IMR-90 (cell line): ENCODE results near the gene BAD. TPM values are rescaled to one million over a fixed set of nuclear protein-coding genes. Genes with fewer than 3 reads are reported as not detected.

Experiments
- ATAC-seq: fragments of 200-7000 bp; cut with Tn5 transposase; 2 replicates; pipeline ENCODE4 v1.9.1; 2020; ENCODE audit warnings: low read depth, mild to moderate bottlenecking, moderate library complexity
- BruUV-seq: library from RNA; stranded (reverse); fragments of 400-500 nt; replicated peaks from 2 replicates; lab custom pipeline; 2021; lab: Mats Ljungman, UMichigan
- CTCF ChIA-PET: fragments of 300-600 bp; formaldehyde crosslinking; extraction: SDS; loops from one replicate; lab custom pipeline; 2021; ENCODE audit warnings: antibody characterized with exemption; lab: Yijun Ruan, JAX
- POLR2A ChIA-PET: fragments of 300-600 bp; sonication (Branson Sonifier 250); formaldehyde crosslinking; loops from one replicate; lab custom pipeline; 2022; ENCODE audit warnings: antibody characterized with exemption; ENCODE audit not compliant: unreplicated experiment; lab: Charles Lee
- DNase-seq: peaks from one replicate; pipeline ENCODE4 v3.0.0; 2013
- H2AFZ ChIP-seq: replicated peaks from 2 replicates; pipeline ENCODE3; 2013; ENCODE audit warnings: low read length, mild to moderate bottlenecking; ENCODE audit not compliant: poor library complexity
- H2AK5ac ChIP-seq: 2 replicates; pipeline ENCODE4 v1.6.1; 2013; ENCODE audit warnings: low read depth, low read length, inconsistent platforms
- H2AK9ac ChIP-seq: replicated peaks from 2 replicates; pipeline ENCODE3; 2013; ENCODE audit warnings: mild to moderate bottlenecking, low read depth, low read length, moderate library complexity; ENCODE audit not compliant: poor library complexity
- H2BK120ac ChIP-seq: 2 replicates; pipeline ENCODE4 v1.6.1; 2013; ENCODE audit warnings: low read depth, low read length, inconsistent platforms
- H2BK15ac ChIP-seq: 3 replicates; pipeline ENCODE4 v1.6.1; 2013; ENCODE audit warnings: low read depth, low read length, inconsistent platforms
- H2BK20ac ChIP-seq: 2 replicates; pipeline ENCODE4 v1.6.1; 2013; ENCODE audit warnings: low read depth, mild to moderate bottlenecking, inconsistent platforms, low read length, moderate library complexity
- H2BK5ac ChIP-seq: 2 replicates; pipeline ENCODE4 v1.6.1; 2013; ENCODE audit warnings: mild to moderate bottlenecking, low read depth, low read length, inconsistent platforms; ENCODE audit not compliant: poor library complexity, severe bottlenecking
- H3K14ac ChIP-seq: replicated peaks from 2 replicates; pipeline ENCODE4 v1.6.1; 2013; ENCODE audit warnings: low read depth, low read length, inconsistent platforms
- H3K18ac ChIP-seq: 2 replicates; pipeline ENCODE4 v1.6.1; 2013; ENCODE audit warnings: low read depth, low read length, control low read depth
- H3K23ac ChIP-seq: 2 replicates; pipeline ENCODE4 v1.6.1; 2013; ENCODE audit warnings: low read depth, low read length, inconsistent platforms
- H3K27ac ChIP-seq: 2 replicates; pipeline ENCODE4 v1.5.1; 2013; ENCODE audit warnings: mild to moderate bottlenecking, control low read depth, low read length; ENCODE audit not compliant: insufficient read depth
- H3K27me3 ChIP-seq: 2 replicates; pipeline ENCODE4 v1.6.1; 2013; ENCODE audit warnings: low read length; ENCODE audit not compliant: control insufficient read depth, insufficient read depth
- H3K36me3 ChIP-seq: 2 replicates; pipeline ENCODE4 v1.6.1; 2013; ENCODE audit warnings: low read length, mixed read lengths; ENCODE audit not compliant: control insufficient read depth, insufficient read depth
- H3K4ac ChIP-seq: 2 replicates; pipeline ENCODE4 v1.6.1; 2013; ENCODE audit warnings: low read depth, low read length, inconsistent platforms
- H3K4me1 ChIP-seq: 2 replicates; pipeline ENCODE4 v1.6.1; 2013; ENCODE audit warnings: low read length, mixed read lengths; ENCODE audit not compliant: control insufficient read depth, insufficient read depth
- H3K4me2 ChIP-seq: 2 replicates; pipeline ENCODE4 v1.6.1; 2013; ENCODE audit warnings: low read depth, mild to moderate bottlenecking, control low read depth, low read length, moderate library complexity
- H3K4me3 ChIP-seq: 2 replicates; pipeline ENCODE4 v1.5.1; 2013; ENCODE audit warnings: low read depth, mild to moderate bottlenecking, control low read depth, low read length, moderate library complexity; ENCODE audit not compliant: insufficient read depth
- H3K56ac ChIP-seq: 2 replicates; pipeline ENCODE4 v1.6.1; 2013; ENCODE audit warnings: low read length, inconsistent platforms; ENCODE audit not compliant: insufficient read depth; ENCODE audit errors: extremely low read depth
- H3K79me1 ChIP-seq, 2 experiments: 2 replicates each; pipeline ENCODE4 v1.6.1; 2013; ENCODE audit warnings: low read length in 2 of 2, inconsistent platforms in 1 of 2, low read depth in 1 of 2
- H3K9ac ChIP-seq: 2 replicates; pipeline ENCODE4 v1.6.1; 2013; ENCODE audit warnings: low read depth, low read length, control low read depth
- H3K9me1 ChIP-seq: 2 replicates; pipeline ENCODE4 v1.6.1; 2013; ENCODE audit warnings: low read length, inconsistent platforms; ENCODE audit not compliant: insufficient read depth
- H3K9me3 ChIP-seq: 2 replicates; pipeline ENCODE4 v1.6.1; 2013; ENCODE audit warnings: low read length; ENCODE audit not compliant: control insufficient read depth, insufficient read depth
- H4K20me1 ChIP-seq: 2 replicates; pipeline ENCODE4 v1.6.1; 2013; ENCODE audit warnings: low read length, inconsistent platforms; ENCODE audit not compliant: insufficient read depth
- H4K5ac ChIP-seq: 2 replicates; pipeline ENCODE4 v1.6.1; 2013; ENCODE audit warnings: mild to moderate bottlenecking, low read depth, low read length, control low read depth
- H4K8ac ChIP-seq, 2 experiments: 2 replicates each; pipeline ENCODE4 v1.6.1; 2013; ENCODE audit warnings: low read depth in 2 of 2, low read length in 2 of 2, control low read depth in 1 of 2, inconsistent platforms in 1 of 2
- H4K91ac ChIP-seq: 2 replicates; pipeline ENCODE4 v1.6.1; 2013; ENCODE audit warnings: low read depth, low read length, inconsistent platforms; ENCODE audit not compliant: insufficient read depth
- BHLHE40 ChIP-seq: fragments of 150-350 bp; IDR thresholded peaks from 2 replicates; pipeline ENCODE4 v1.6.1; 2016; ENCODE audit warnings: mild to moderate bottlenecking, low read depth, low read length
- CEBPB ChIP-seq: IDR thresholded peaks from 2 replicates; pipeline ENCODE4 v1.6.1; 2012; ENCODE audit warnings: low read depth, low read length, improper control_type of control experiment
- CHD1 ChIP-seq: IDR thresholded peaks from 2 replicates; pipeline ENCODE4 v1.6.1; 2012; ENCODE audit warnings: low read depth, low read length, improper control_type of control experiment
- FOS ChIP-seq: fragments of 150-350 bp; IDR thresholded peaks from 2 replicates; pipeline ENCODE4 v1.6.1; 2016; ENCODE audit warnings: low read depth, low read length
- MAFK ChIP-seq: IDR thresholded peaks from 2 replicates; pipeline ENCODE4 v1.6.1; 2012; ENCODE audit warnings: low read depth, low read length, improper control_type of control experiment
- MAZ ChIP-seq: IDR thresholded peaks from 2 replicates; pipeline ENCODE4 v1.6.1; 2012; ENCODE audit warnings: low read depth, mild to moderate bottlenecking, low read length, improper control_type of control experiment, moderate library complexity, borderline replicate concordance
- MXI1 ChIP-seq: IDR thresholded peaks from 2 replicates; pipeline ENCODE4 v1.6.1; 2012; ENCODE audit warnings: low read depth, mild to moderate bottlenecking, low read length, moderate library complexity, borderline replicate concordance
- NFE2L2 ChIP-seq: fragments of 150-350 bp; IDR thresholded peaks from 2 replicates; pipeline ENCODE4 v1.6.1; 2016; ENCODE audit warnings: low read depth, mild to moderate bottlenecking, low read length
- POLR2A ChIP-seq: IDR thresholded peaks from 2 replicates; pipeline ENCODE4 v1.6.1; 2012; ENCODE audit warnings: mild to moderate bottlenecking, low read depth, low read length
- RAD21 ChIP-seq: IDR thresholded peaks from 2 replicates; pipeline ENCODE4 v1.6.1; 2012; ENCODE audit warnings: low read length, improper control_type of control experiment
- RCOR1 ChIP-seq: IDR thresholded peaks from 2 replicates; pipeline ENCODE4 v1.6.1; 2012; ENCODE audit warnings: mild to moderate bottlenecking, low read length, improper control_type of control experiment; ENCODE audit not compliant: insufficient replicate concordance
- RFX5 ChIP-seq: IDR thresholded peaks from 2 replicates; pipeline ENCODE4 v1.8.0; 2012; ENCODE audit warnings: low read depth, mild to moderate bottlenecking, low read length, moderate library complexity
- SMC3 ChIP-seq: fragments of 150-350 bp; IDR thresholded peaks from 2 replicates; pipeline ENCODE4 v1.6.1; 2016; ENCODE audit warnings: low read depth, mild to moderate bottlenecking, antibody characterized with exemption, low read length, moderate library complexity
- WGBS, 2 experiments: methylation state at CpG; one replicate each; pipeline versions ENCODE4 v1.1.5 to v1.1.7; 2013; ENCODE audit warnings: missing lambda C conversion rate in 2 of 2; ENCODE audit not compliant: insufficient read length in 1 of 2; ENCODE audit errors: extremely low coverage in 2 of 2; 5-methylcytosine and 5-hydroxymethylcytosine counted together
- dilution Hi-C: fragments of 300-500 bp; cut with HindIII; formaldehyde crosslinking; loops from one replicate; pipeline ENCODE4 v1.14.3; 2018; ENCODE audit warnings: low sequenced_read_pairs; ENCODE audit not compliant: unreplicated experiment
- in situ Hi-C: fragments of 300-500 bp; cut with MboI; formaldehyde crosslinking; loops from 3 replicates; pipeline ENCODE4 v1.14.3; 2019; ENCODE audit warnings: low sequenced_read_pairs, inconsistent platforms, mixed read lengths
- intact Hi-C: fragments of 100-400 bp; cut with micrococcal nuclease; formaldehyde crosslinking; loops from 2 replicates; pipeline ENCODE4 v1.10.0; 2022
- polyA plus RNA-seq, 3 experiments: library from polyadenylated mRNA; depleted of rRNA; stranded (reverse); fragments of >200 nt; gene quantifications; 2 replicates each; pipeline ENCODE4 v1.2.3, GENCODE V29; 2012; ENCODE audit warnings: low replicate concordance in 1 of 3
- total RNA-seq: library from RNA; depleted of rRNA; stranded (reverse); fragments of >200 nt; gene quantifications from 2 replicates; pipeline ENCODE4 v1.2.3, GENCODE V29; 2012
- TF ChIP-seq, protein P1 (sequence below): fragments of 150-350 bp; IDR thresholded peaks from 2 replicates; pipeline ENCODE4 v1.6.1; 2017; ENCODE audit warnings: mild to moderate bottlenecking, antibody characterized with exemption, low read length, low read depth
- TF ChIP-seq, protein P2 (sequence below): conservative IDR thresholded peaks from 2 replicates; pipeline ENCODE4 v1.5.1; 2012; ENCODE audit warnings: mild to moderate bottlenecking, low read depth, low read length, improper control_type of control experiment
- TF ChIP-seq, protein P3 (sequence below): fragments of 150-350 bp; IDR thresholded peaks from 2 replicates; pipeline ENCODE4 v1.6.1; 2016; ENCODE audit warnings: low read depth, mild to moderate bottlenecking, low read length, moderate library complexity, borderline replicate concordance

The BAD gene
- total and polyA plus RNA-seq, 2 of the 4 experiments (the other 2 are of a cell fraction) = 30.3 to 68.0 TPM

DNA sequence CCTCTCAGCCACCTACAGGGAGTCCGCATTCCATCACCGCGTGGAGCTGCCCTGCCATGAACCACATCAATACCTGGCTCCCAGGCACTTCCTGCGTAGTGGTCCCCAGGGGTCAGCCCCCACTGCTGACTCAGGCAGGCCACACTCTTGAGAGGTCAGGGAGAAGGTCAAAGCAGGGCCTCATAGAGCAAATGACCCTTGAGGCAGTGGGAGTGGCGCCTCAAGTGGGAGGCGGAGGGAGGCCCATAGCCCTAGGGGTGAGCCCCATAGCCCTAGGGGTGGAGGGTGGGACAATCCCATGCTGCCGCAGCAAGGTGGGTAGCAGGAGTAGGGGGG lies 38.4 kb upstream of the BAD start:
- Histone ChIP-seq H2AFZ (no peak overlapping the region), H3K9me1 (peaks cover 14% of the 10 kb centered on the region), H3K4me3 (no peak overlapping the region), H3K9ac (no peak overlapping the region), H2BK20ac (no peak overlapping the region), H3K4me2 (no peak overlapping the region), H4K5ac (no peak overlapping the region), H4K20me1 (no peaks in the 10 kb centered on the region; the same call in 1 of the 2 replicates), H3K27me3 (no peaks in the 10 kb centered on the region; the same call in 1 of the 2 replicates), H2AK9ac (peak overlapping the region; percentile 23), H2AK5ac (no peak overlapping the region), H2BK5ac (peak overlapping the region; percentile 16), H3K79me1 (peaks cover 7 to 25% of the 10 kb centered on the region in 2 experiments), H2BK15ac (no peak overlapping the region), H2BK120ac (no peak overlapping the region), H3K4ac (no peak overlapping the region), H3K23ac (no peak overlapping the region), H3K14ac (no peak overlapping the region), H3K56ac (no peak overlapping the region), H3K27ac (no peak overlapping the region), H4K8ac (no peak overlapping the region), H3K9me3 (0 out of 2 replicates have a peak, but pooled peaks cover 2% of the 10 kb centered on the region), H3K4me1 (peaks cover 10% of the 10 kb centered on the region), H3K36me3 (peaks cover 22% of the 10 kb centered on the region), H3K18ac (no peak overlapping the region), H4K91ac (no peak overlapping the region)
- no peak for ATAC-seq
- intact Hi-C loops (no loop called here), dilution Hi-C loops (no loop called here), in situ Hi-C loops (no loop called here)
- ChIA-PET CTCF (interaction anchor here (1.5 kb wide), 1 partner anchor 9 kb away, joined by 4 read pairs; no protein-coding TSS in a partner anchor), POLR2A (no interaction called here)
- WGBS, 2 experiments = 100% methylated on average over 2 of the region's 7 CpGs; no CpG with 5 or more reads in 1 of the 2 experiments
- BruUV-seq = no TSS peak
- no peak for TF ChIP-seq RFX5
- TF ChIP-seq SMC3 = no peak
- no peak for TF ChIP-seq RCOR1
- TF ChIP-seq POLR2A = no peak
- TF ChIP-seq CHD1 = no peak
- TF ChIP-seq MXI1 = no peak
- TF ChIP-seq FOS = no peak
- TF ChIP-seq CEBPB = no peak
- TF ChIP-seq MAZ = no peak
- TF ChIP-seq, protein P1, sequence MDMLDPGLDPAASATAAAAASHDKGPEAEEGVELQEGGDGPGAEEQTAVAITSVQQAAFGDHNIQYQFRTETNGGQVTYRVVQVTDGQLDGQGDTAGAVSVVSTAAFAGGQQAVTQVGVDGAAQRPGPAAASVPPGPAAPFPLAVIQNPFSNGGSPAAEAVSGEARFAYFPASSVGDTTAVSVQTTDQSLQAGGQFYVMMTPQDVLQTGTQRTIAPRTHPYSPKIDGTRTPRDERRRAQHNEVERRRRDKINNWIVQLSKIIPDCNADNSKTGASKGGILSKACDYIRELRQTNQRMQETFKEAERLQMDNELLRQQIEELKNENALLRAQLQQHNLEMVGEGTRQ = no peak
- no peak for TF ChIP-seq BHLHE40
- TF ChIP-seq, protein P2, sequence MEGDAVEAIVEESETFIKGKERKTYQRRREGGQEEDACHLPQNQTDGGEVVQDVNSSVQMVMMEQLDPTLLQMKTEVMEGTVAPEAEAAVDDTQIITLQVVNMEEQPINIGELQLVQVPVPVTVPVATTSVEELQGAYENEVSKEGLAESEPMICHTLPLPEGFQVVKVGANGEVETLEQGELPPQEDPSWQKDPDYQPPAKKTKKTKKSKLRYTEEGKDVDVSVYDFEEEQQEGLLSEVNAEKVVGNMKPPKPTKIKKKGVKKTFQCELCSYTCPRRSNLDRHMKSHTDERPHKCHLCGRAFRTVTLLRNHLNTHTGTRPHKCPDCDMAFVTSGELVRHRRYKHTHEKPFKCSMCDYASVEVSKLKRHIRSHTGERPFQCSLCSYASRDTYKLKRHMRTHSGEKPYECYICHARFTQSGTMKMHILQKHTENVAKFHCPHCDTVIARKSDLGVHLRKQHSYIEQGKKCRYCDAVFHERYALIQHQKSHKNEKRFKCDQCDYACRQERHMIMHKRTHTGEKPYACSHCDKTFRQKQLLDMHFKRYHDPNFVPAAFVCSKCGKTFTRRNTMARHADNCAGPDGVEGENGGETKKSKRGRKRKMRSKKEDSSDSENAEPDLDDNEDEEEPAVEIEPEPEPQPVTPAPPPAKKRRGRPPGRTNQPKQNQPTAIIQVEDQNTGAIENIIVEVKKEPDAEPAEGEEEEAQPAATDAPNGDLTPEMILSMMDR = no peak
- TF ChIP-seq MAFK = no peak
- TF ChIP-seq, protein P3, sequence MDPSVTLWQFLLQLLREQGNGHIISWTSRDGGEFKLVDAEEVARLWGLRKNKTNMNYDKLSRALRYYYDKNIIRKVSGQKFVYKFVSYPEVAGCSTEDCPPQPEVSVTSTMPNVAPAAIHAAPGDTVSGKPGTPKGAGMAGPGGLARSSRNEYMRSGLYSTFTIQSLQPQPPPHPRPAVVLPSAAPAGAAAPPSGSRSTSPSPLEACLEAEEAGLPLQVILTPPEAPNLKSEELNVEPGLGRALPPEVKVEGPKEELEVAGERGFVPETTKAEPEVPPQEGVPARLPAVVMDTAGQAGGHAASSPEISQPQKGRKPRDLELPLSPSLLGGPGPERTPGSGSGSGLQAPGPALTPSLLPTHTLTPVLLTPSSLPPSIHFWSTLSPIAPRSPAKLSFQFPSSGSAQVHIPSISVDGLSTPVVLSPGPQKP = no peak
- no peak for TF ChIP-seq RAD21
- TF ChIP-seq NFE2L2 = no peak
- no peak for DNase-seq
